Islet precursor cell (in vitro differentiated cells): ENCODE data around the gene EEF2K.
"Not testable (repeated sequence)": the region's sequence is repeated elsewhere in the genome, so short reads cannot be mapped to it uniquely, and the experiment has no call there.

Experiments
- DNase-seq: peaks from one replicate; pipeline ENCODE4 v3.0.0-alpha.2; 2018

The EEF2K gene

GRCh38 chr16:22213801-22214200 lies 7.7 kb downstream of the EEF2K start:
- no peak for DNase-seq

- DNase-seq = no peak
Observed at GRCh38 chr16:22214402-22214801, 8.3 kb downstream of the EEF2K start.

DNA sequence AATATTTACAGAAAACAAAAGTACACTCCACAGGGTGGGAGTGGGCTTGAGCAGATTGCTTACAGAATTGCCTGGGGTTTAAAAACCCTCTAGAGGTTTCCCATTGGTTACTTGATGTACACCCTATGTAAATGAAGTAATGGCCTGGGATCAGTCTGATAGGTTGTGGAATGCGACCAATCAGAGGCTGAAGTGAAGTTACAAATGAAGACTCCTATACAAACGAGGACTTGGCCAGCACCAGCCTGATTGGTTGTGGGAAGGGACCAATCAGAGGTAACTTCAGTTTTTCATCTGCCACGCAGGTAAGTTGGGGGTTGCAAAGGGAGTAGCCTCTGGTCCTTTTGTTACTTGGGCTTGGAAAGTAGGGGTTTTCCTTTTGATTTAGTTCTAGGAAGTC lies 8.8 kb downstream of the EEF2K start:
- no peak for DNase-seq

GRCh38 chr16:22216191-22216831 lies 10.2 kb downstream of the EEF2K start:
- DNase-seq = no peak

GRCh38 chr16:22216832-22217225 lies 10.8 kb downstream of the EEF2K start:
- not testable (repeated sequence) for DNase-seq

- DNase-seq = peak; percentile 56
Observed at GRCh38 chr16:22217890-22218730, 12.0 kb downstream of the EEF2K start.

GRCh38 chr16:22219389-22220068 lies 13.5 kb downstream of the EEF2K start:
- DNase-seq = no peak

DNA sequence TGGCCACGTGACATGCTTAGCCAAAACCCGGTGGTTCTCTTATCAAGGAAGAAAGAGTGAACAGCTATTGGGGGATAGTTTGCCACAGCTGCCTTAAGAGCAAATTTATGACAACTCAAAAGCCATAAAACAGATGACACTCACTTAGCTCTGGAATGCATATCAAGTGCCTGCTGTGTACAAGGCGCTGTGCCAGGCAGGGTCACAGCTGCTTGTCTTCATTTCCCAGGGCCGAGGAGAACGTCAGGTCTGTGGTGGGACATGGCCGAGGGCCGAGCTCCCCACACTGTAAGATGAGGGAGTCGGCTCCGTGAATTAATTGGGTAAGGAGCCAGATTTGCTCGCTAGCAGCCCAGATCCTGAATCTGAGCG lies 14.0 kb downstream of the EEF2K start:
- DNase-seq = no peak

DNA sequence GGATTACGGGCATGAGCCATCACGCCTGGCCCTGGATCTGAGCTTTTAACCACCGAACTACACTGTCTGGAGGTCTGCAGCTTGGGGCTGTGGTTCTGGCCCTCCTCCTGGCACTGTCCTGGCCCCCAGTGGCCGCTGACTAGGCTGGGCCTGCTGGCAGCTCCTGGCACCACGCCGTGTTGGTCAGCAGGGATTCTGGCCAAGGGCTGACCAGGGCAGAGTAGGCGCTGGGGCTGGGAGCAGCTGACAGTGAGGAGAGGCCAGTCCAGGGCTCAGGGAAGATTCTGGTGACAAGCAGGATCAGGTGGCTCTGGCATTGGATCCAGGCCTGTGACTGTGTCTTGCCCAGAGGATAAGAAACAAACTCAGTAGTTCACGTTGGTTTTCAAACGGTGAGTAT lies 14.6 kb downstream of the EEF2K start:
- DNase-seq = no peak

- no peak for DNase-seq
Observed at GRCh38 chr16:22222006-22222405, 15.9 kb downstream of the EEF2K start.

DNA sequence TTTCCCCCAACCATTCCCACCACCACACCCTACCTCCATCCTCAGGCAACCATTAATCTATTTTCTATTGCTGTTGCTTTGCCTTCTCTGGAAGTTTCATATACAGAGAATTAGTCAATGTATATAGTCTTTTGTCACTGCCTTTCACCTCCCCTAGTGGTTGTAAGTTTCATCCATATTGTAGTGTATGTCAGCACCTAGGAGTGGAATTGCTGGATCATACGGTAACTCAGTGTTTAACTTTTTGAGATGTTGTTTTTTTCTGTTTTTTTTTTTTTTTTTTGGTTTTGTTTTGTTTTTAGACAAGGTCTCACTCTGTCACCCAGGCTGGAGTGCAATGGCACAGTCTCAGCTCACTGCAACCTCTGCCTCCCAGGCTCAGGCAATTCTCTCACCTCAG lies 16.9 kb downstream of the EEF2K start:
- DNase-seq = no peak

DNA sequence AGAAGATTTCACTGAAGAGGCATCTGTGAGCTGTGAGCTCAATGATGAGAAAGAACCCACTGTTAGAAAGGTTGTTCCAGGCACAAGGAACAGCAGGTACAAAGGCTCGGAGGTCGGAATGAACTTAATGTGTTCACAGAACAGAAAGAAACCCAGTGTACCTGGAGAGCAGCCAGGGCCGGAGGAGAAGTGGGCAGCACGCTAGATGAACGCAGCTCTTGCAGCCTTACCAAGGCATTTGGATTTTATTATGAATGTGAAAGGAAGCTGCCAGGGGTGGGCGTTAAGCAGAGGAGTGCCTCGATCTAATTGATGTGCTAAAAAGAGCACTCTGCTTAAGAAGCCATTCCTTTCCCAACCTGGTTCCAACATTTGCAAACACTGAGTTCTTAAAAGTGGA lies 19.0 kb downstream of the EEF2K start:
- no peak for DNase-seq

- no peak for DNase-seq
Observed at GRCh38 chr16:22229889-22230288, 23.8 kb downstream of the EEF2K start.

- peak; percentile 69 for DNase-seq
Observed at GRCh38 chr16:22232277-22233036, 26.4 kb downstream of the EEF2K start.

DNA sequence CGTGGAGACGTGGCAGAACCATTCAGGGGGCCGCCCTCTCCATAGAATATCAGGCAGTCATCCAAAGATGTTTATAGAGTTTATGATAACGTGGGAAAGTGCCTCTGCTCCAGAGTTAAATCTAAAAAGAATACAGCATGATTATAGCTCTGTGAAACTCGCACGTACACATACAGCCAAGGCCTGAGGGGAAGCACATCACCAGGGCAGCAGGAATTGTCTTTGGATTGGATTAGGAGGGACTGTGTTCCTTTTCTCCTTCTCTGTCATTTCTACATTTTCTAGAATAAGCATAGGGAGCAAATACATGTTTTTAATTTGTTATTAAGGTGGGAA lies 26.9 kb downstream of the EEF2K start:
- no peak for DNase-seq

DNA sequence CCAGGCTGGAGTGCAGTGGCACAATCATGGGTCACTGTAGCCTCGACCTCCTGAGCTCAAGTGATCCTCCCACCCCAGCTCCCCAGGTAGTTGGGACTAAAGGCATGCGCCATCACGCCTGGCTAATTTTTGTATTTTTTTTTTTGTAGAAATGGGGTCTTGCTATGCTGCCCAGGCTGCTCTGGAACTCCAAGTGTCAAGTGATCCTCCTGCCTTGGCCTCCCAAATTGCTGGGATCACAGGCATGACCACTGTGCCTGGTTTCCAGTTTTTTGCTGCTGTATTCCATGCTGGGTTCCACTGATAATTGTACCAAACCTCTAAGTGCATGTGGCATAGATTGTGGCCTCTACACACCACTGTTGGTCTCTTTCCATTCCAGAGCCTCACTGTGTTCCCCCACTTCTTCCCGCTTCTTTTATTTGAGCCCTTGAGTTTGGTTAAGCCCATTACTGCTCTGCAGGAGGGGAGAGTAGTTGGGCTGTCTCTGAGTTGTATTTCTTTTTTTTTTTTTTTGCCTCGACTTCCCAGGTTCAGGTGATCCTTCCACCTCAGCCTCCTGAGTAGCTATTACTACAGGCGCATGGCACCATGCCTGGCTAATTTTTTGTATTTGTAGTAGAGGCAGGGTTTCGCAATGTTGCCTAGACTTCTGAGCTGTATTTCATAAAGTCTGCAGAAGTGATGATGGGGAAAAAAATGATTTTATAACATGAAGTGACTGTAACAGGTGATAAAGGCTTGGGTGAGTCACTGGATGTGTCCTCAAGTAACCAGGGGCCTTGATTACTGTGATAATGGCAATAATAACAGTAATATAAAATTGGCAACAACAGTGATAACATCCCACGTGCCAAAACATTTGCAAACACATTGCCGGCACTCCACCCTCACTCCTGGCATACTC lies 30.0 kb downstream of the EEF2K start:
- no peak for DNase-seq

DNA sequence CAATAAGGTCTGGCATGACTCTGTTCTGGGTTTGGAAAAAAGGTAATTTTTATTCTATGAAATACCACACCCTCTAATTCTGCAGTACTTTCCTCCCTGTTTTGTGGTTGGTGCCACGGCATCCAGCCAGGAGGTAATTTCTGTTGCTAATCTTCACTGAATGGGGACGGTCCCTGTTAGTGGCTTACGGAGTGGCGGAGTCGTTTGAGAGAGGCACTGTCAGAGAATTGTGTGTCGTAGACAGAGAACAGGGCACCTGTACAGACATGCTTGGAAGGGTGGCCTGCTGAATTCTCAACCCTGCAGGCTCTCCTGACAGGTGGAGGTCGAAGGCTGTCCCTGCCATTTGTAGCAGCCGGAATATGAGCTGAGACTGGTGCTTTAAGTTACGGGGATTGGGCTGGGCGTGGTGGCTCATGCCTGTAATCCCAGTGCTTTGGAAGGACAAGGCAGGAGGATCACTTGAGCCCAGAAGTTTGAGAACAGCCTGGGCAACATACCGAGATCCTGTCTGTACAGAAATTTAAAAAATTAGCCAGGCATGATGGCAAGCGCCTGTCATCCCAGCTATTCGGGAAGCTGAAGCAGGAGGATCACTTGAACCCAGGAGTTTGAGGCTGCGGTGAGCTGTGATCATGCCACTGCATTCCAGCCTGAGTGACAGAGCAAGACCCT lies 33.2 kb downstream of the EEF2K start:
- DNase-seq = no peak

DNA sequence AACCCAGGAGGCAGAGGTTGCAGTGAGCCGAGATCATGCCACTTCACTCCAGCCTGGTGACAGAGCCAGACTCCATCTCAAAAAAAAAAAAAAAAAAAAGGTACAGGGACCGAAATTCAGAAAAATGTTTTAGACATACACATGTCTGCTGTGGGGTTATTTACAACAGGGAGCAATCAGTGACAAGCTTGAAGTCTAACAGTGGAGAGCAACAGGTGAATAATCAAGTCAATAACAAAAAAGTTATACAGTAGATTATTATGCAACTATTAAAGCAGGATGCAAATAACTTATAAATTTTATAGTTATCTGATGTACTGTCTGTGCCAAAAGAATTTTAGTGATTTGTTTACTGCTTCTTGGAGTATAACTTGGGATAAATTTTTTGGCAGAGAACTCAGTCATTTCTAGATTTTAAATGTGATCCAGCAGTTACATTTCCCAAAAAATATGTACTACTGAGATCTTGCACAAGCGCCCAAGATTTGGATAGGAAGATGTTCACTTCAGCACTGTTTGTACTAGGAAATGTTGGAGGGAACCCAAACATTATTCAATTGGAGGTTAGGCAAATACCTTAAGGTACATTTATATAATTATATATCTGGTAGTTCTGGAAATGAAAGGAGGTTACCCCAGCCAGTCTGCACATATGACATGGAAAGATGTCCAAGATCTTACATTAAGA lies 34.1 kb downstream of the EEF2K start:
- no peak for DNase-seq

DNA sequence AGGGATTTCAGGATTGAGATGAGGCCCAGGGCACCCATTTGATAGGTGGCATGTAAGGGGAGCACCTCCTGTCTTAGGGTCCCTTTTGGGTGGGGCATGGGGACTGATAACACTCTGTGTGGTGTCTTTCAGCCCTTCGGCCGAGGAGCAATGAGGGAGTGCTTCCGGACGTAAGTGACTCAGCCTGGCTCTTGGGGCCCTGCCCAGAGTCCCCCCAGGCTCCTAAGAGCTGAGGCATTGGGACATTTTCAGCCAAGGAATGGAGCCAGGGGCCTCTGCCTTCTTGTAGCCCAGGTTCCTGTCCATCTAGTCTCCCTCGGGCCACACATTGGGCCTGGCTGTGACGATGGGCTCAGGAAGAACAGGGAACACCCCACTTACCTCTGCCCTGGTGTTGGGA lies 44.4 kb downstream of the EEF2K start:
- DNase-seq = no peak

DNA sequence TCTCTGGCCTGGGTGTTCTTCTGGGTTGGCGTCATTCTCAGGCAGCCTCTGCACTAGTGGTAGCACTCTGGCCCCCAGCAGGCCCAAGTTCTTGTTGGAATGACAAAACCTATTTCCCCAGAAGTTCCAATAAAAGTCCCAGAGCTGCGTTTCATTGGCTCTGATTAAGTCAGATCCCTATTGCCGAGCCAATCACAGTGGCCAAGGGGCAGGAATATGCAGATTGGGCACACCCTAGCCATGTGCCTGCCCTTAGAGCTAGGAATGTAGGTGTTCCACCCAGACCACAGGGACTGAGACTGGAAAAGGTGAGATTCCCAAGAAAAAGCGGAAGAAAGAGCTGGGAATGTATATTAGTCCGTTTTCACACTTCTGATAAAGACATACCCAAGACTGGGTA lies 46.2 kb downstream of the EEF2K start:
- DNase-seq = no peak

DNA sequence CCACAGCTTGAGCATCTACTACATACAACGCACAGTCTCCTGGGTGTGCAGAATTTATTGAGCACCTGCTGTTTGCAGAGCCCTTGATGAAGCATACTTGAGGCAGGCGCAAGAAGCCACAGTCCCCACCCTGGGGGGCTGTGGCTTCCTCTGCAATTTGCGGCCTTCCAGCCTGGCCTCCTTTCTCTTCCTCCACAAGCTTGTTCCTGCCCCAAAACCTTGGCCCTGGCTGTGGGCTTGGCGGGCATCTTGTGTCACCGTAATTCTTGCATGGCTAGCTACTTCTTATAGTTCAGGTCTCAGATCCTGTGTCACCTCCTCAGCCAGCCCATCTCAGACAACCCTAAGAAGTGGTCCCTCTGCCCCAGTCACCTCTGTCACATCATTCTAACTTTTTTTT lies 47.2 kb downstream of the EEF2K start:
- DNase-seq = no peak
